GM12874 (cell line): ENCODE results near the gene DDX23.

ENCODE experiments used
- TF ChIP-seq, protein P1 (sequence below): IDR thresholded peaks from 2 replicates; pipeline ENCODE4 v1.5.1; 2011; ENCODE audit warnings: low read depth, mild to moderate bottlenecking, control low read depth, low read length, moderate library complexity; ENCODE audit not compliant: insufficient read depth

The DDX23 gene

DNA sequence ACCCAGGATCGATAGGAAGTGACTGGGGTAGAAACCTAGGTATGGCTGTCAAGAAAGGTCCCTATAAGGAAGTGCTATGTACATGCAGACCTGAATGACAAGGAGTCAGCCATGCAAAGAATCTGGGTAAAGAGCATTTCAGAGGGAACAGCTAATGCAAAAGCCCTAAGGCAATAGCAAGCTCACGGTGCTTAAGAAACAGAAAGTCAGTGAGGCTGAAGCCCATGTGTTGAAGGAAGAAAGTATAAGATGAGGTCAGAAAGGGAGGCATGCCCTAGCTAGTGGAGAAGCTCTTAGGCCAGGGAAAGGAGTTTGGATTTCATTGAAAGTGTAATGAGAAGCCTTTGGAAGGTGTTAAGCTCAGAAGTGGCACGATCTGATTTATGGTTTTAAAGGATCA lies 57.1 kb downstream of the DDX23 start:
- TF ChIP-seq, protein P1, sequence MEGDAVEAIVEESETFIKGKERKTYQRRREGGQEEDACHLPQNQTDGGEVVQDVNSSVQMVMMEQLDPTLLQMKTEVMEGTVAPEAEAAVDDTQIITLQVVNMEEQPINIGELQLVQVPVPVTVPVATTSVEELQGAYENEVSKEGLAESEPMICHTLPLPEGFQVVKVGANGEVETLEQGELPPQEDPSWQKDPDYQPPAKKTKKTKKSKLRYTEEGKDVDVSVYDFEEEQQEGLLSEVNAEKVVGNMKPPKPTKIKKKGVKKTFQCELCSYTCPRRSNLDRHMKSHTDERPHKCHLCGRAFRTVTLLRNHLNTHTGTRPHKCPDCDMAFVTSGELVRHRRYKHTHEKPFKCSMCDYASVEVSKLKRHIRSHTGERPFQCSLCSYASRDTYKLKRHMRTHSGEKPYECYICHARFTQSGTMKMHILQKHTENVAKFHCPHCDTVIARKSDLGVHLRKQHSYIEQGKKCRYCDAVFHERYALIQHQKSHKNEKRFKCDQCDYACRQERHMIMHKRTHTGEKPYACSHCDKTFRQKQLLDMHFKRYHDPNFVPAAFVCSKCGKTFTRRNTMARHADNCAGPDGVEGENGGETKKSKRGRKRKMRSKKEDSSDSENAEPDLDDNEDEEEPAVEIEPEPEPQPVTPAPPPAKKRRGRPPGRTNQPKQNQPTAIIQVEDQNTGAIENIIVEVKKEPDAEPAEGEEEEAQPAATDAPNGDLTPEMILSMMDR = no peak

DNA sequence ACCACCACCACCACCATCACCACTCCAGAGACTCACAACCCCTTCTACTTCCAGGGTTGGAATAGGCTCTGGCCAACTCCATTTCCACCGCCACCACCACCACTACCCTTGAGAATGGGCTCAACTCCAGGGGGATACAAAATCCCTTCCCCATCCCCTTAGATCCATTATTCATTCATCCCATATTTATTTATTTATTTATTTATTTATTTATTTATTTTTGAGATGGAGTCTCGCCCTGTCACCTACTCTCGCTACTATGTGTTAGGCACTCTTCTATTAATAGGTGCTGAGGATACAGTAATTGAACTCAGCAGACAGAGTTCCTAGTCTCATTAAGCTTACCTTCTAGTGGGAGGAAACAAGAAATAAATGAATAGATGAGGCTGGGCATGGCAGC lies 58.3 kb downstream of the DDX23 start:
- TF ChIP-seq, protein P1 = no peak

DNA sequence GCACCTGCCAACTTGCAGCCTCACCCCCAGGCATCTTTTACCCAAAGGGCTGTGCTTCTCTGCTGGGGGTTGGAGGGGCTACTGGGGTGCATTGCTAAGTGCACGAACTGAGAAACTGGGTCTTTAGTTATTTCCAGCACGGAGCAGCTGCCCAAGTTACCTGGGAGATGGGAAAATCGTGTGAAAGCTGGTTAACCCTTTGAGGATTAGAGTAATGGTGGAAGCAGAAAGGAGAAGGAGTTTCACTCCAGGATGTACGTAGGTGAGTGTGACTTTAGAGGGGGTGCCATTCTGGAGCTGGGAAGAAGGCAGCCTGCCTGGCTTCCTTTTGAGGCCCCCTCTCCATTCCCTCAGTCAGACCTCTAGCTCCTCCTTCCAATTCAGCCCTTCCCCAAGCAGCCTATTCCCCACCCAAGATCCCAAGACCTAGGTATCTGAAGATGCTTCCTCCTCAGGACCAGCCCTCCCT lies 62.1 kb downstream of the DDX23 start:
- TF ChIP-seq, protein P1 = no peak

GRCh38 chr12:48788854-48789775 lies 62.8 kb downstream of the DDX23 start, which contains the start of gene ADCY6:
TSS of gene ADCY6 (minus strand) at chr12:48789089. CDS start at chr12:48783434, 5,655 bp downstream.
- TF ChIP-seq, protein P1 = no peak

DNA sequence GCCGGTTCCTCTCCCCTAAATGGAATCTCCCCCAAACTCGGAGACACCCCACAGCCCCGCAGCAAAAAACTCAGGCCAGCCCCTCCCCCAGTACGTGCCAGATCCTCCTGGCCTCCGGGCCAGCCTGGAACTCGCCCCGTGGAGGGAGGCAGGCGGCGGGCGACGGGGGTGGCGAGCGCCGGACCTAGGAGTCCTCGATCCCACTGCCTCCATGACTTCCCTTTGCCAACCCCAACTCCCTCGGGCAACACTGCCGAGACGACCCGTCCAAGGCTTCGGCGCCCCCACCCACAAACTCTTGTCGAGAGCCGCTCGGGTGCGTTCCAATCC lies 63.5 kb downstream of the DDX23 start:
- TF ChIP-seq, protein P1 = no peak

GRCh38 chr12:48787791-48788523 lies 64.0 kb downstream of the DDX23 start:
- TF ChIP-seq, protein P1 = no peak
